CD4-positive, alpha-beta T cell (primary cell): ENCODE data around the gene GUK1. TPM values are rescaled to one million over a fixed set of nuclear protein-coding genes. Genes with fewer than 3 reads are reported as not detected.
A peak's percentile ranks its signal among the peaks of the same experiment; 100 is the strongest.

Experiments
- ATAC-seq: fragments of 200-7000 bp; cut with Tn5 transposase; one replicate; pipeline ENCODE4 v1.10.0; 2022; ENCODE audit warnings: mild to moderate bottlenecking; ENCODE audit not compliant: poor library complexity
- CTCF ChIA-PET: fragments of 350-600 bp; sonication (Branson Sonifier 250); formaldehyde crosslinking; loops from one replicate; lab custom pipeline; 2021; ENCODE audit warnings: antibody characterized with exemption, inconsistent platforms; lab: Charles Lee
- POLR2A ChIA-PET: fragments of 350-600 bp; sonication (Branson Sonifier 250); formaldehyde crosslinking; loops from one replicate; lab custom pipeline; 2021; ENCODE audit warnings: antibody characterized with exemption, inconsistent platforms; lab: Charles Lee
- DNase-seq, 14 experiments: peaks; one replicate each; pipeline ENCODE4 v3.0.0-alpha.2; 2013 to 2020; ENCODE audit warnings: mixed read lengths in 2 of 14
- H3K27ac ChIP-seq, 2 donors: one replicate each; pipeline versions ENCODE4 v1.5.1 to v1.7.0; 2013; ENCODE audit warnings: low read length in 2 of 2, low read depth in 1 of 2, mild to moderate bottlenecking in 1 of 2
- H3K27me3 ChIP-seq, 2 experiments: 1 replicate in 1 of 2; 2 replicates in 1 of 2; pipeline versions ENCODE4 v1.6.1 to v1.7.0; 2013; ENCODE audit warnings: low read length in 2 of 2, control low read depth in 1 of 2, mild to moderate bottlenecking in 1 of 2, moderate library complexity in 1 of 2; ENCODE audit not compliant: insufficient read depth in 2 of 2, control insufficient read depth in 1 of 2
- H3K36me3 ChIP-seq: one replicate; pipeline ENCODE4 v1.6.1; 2013; ENCODE audit warnings: low read length, control low read depth; ENCODE audit not compliant: insufficient read depth
- H3K4me1 ChIP-seq: one replicate; pipeline ENCODE4 v1.6.1; 2013; ENCODE audit warnings: low read length, control low read depth; ENCODE audit not compliant: insufficient read depth
- H3K4me3 ChIP-seq: one replicate; pipeline ENCODE4 v1.5.1; 2013; ENCODE audit warnings: mild to moderate bottlenecking, low read length, moderate library complexity
- H3K9me3 ChIP-seq, 2 experiments: 1 replicate in 1 of 2; 2 replicates in 1 of 2; pipeline versions ENCODE4 v1.6.1 to v1.7.0; 2013; ENCODE audit warnings: low read length in 2 of 2, mild to moderate bottlenecking in 2 of 2, control low read depth in 1 of 2, moderate library complexity in 1 of 2; ENCODE audit not compliant: control insufficient read depth in 1 of 2, insufficient read depth in 1 of 2
- H3K27ac Mint-ChIP-seq: one replicate; pipeline ENCODE4 v1.8.0; 2020; ENCODE audit warnings: mixed read lengths
- H3K27me3 Mint-ChIP-seq: one replicate; pipeline ENCODE4 v1.8.0; 2021; ENCODE audit warnings: mixed read lengths
- H3K36me3 Mint-ChIP-seq: one replicate; pipeline ENCODE4 v1.8.0; 2021; ENCODE audit warnings: low read depth, mixed read lengths
- H3K4me1 Mint-ChIP-seq: one replicate; pipeline ENCODE4 v1.8.0; 2021; ENCODE audit warnings: low read depth, mixed read lengths
- H3K4me3 Mint-ChIP-seq: one replicate; pipeline ENCODE4 v1.8.0; 2020; ENCODE audit warnings: mild to moderate bottlenecking, mixed read lengths
- H3K9me3 Mint-ChIP-seq: one replicate; pipeline ENCODE4 v1.8.0; 2020; ENCODE audit warnings: mixed read lengths
- CTCF ChIP-seq: fragments of 200-600 bp; IDR thresholded peaks from one replicate; pipeline ENCODE4 v1.8.0; 2022; ENCODE audit warnings: antibody characterized with exemption, mild to moderate bottlenecking
- intact Hi-C, 2 experiments: fragments of 100-400 bp; cut with DNase I in 1 of 2; cut with micrococcal nuclease in 1 of 2; formaldehyde crosslinking; loops; one replicate each; pipeline versions ENCODE4 v1.15.1 to v1.9.0; 2023 to 2025; cut with DNase I, micrococcal nuclease
- total RNA-seq, 174 experiments: library from RNA in 2 of 174; stranded (reverse) in 2 of 174; gene quantifications; one replicate each; pipeline ENCODE4 v1.2.3 and lab custom pipeline; 2021 to 2026

GUK1 gene
- total RNA-seq, 2 experiments from 2014 or later, result 373 to 378 TPM

- ATAC-seq (no peak), DNase-seq (peak in 1 of 14 experiments; percentile 20)
- intact Hi-C loops, result loop anchor here in 1 of 2 experiments (10.0 kb wide), 1 partner anchor 1359 kb away; the partner anchor contains the start of gene NUP133
- no peaks in the 10 kb centered on the region for H3K9me3 Mint-ChIP-seq
- peaks cover 34% of the 10 kb centered on the region for H3K36me3 Mint-ChIP-seq
- Histone ChIP-seq H3K36me3 (peaks cover 56% of the 10 kb centered on the region), H3K27ac (no peak overlapping the region), H3K27me3 (no peaks in the 10 kb centered on the region), H3K4me3 (no peak overlapping the region), H3K9me3 (no peaks in the 10 kb centered on the region), H3K4me1 (peaks cover 53% of the 10 kb centered on the region)
- no peak overlapping the region for H3K27ac Mint-ChIP-seq
- peaks cover 34% of the 10 kb centered on the region for H3K4me1 Mint-ChIP-seq
- TF ChIP-seq CTCF, result no peak
- ChIA-PET CTCF (interaction anchor here (1.7 kb wide), 1 partner anchor 19 kb away, joined by 3 read pairs; the partner anchor contains the start of gene IBA57), POLR2A (interaction anchor here (3.9 kb wide), 1 partner anchor 20 kb away, joined by 33 read pairs; the partner anchor contains the start of gene IBA57)
- no peaks in the 10 kb centered on the region for H3K27me3 Mint-ChIP-seq
- H3K4me3 Mint-ChIP-seq, result peak overlapping the region; percentile 20
Observed at GRCh38 chr1:228145463-228146416, 5.7 kb downstream of the GUK1 start.

- peaks cover 55% of the 10 kb centered on the region for H3K36me3 ChIP-seq
- no peak overlapping the region for H3K4me3 ChIP-seq
- H3K4me1 Mint-ChIP-seq, result peaks cover 26% of the 10 kb centered on the region
- no peaks in the 10 kb centered on the region for H3K9me3 Mint-ChIP-seq
- DNase-seq (no peak), ATAC-seq (no peak)
- no peaks in the 10 kb centered on the region for H3K27me3 ChIP-seq
- intact Hi-C loops, result loop anchor here in 1 of 2 experiments (10.0 kb wide), 1 partner anchor 1358 kb away; the partner anchor contains the start of gene NUP133
- peaks cover 29% of the 10 kb centered on the region for H3K36me3 Mint-ChIP-seq
- no peaks in the 10 kb centered on the region for H3K27me3 Mint-ChIP-seq
- CTCF ChIA-PET, result no interaction called here
- no peak overlapping the region for H3K27ac Mint-ChIP-seq
- no peak overlapping the region for H3K27ac ChIP-seq
- H3K4me1 ChIP-seq, result peaks cover 45% of the 10 kb centered on the region
- no peak overlapping the region for H3K4me3 Mint-ChIP-seq
- TF ChIP-seq CTCF, result no peak
- H3K9me3 ChIP-seq, result no peaks in the 10 kb centered on the region
- POLR2A ChIA-PET, result no interaction called here
Observed at GRCh38 chr1:228146417-228147150, 6.5 kb downstream of the GUK1 start.

GRCh38 chr1:228147151-228147693 is 7.1 kb downstream of the GUK1 start:
- no peaks in the 10 kb centered on the region for H3K27me3 Mint-ChIP-seq
- DNase-seq (peak in 1 of 14 experiments; percentile 17), ATAC-seq (no peak)
- H3K9me3 Mint-ChIP-seq, result no peaks in the 10 kb centered on the region
- Histone ChIP-seq H3K36me3 (peaks cover 49% of the 10 kb centered on the region), H3K27me3 (no peaks in the 10 kb centered on the region), H3K4me3 (no peak overlapping the region), H3K9me3 (no peaks in the 10 kb centered on the region), H3K27ac (no peak overlapping the region), H3K4me1 (peaks cover 38% of the 10 kb centered on the region)
- H3K36me3 Mint-ChIP-seq, result peaks cover 29% of the 10 kb centered on the region
- POLR2A ChIA-PET, result no interaction called here
- intact Hi-C loops, result loop anchor here in 1 of 2 experiments (10.0 kb wide), 1 partner anchor 1358 kb away; the partner anchor contains the start of gene NUP133
- no peak overlapping the region for H3K27ac Mint-ChIP-seq
- CTCF ChIA-PET, result no interaction called here
- H3K4me1 Mint-ChIP-seq, result peaks cover 20% of the 10 kb centered on the region
- no peak overlapping the region for H3K4me3 Mint-ChIP-seq
- TF ChIP-seq CTCF, result no peak
